GM19328 (cell line): ENCODE measurements around the gene GAL3ST2.
"Not testable (repeated sequence)": the region's sequence is repeated elsewhere in the genome, so short reads cannot be mapped to it uniquely, and the experiment has no call there.

Experiments used
- ATAC-seq: cut with Tn5 transposase; IDR thresholded peaks from one replicate; pipeline ENCODE4 v1.9.1; 2021; ENCODE audit warnings: mild to moderate bottlenecking, moderate library complexity; ENCODE audit not compliant: unreplicated experiment

GAL3ST2 gene

DNA sequence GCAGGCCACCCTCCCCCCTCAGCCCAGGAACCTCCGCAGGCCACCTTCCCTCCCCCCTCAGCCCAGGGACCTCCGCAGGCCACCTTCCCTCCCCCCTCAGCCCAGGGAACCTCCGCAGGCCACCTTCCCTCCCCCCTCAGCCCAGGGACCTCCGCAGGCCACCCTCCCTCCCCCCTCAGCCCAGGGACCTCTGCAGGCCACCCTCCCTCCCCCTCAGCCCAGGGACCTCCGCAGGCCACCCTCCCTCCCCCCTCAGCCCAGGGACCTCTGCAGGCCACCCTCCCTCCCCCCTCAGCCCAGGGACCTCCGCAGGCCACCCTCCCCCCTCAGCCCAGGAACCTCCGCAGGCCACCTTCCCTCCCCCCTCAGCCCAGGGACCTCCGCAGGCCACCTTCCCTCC is 29.6 kb downstream of the GAL3ST2 start:
- ATAC-seq = not testable (repeated sequence)

DNA sequence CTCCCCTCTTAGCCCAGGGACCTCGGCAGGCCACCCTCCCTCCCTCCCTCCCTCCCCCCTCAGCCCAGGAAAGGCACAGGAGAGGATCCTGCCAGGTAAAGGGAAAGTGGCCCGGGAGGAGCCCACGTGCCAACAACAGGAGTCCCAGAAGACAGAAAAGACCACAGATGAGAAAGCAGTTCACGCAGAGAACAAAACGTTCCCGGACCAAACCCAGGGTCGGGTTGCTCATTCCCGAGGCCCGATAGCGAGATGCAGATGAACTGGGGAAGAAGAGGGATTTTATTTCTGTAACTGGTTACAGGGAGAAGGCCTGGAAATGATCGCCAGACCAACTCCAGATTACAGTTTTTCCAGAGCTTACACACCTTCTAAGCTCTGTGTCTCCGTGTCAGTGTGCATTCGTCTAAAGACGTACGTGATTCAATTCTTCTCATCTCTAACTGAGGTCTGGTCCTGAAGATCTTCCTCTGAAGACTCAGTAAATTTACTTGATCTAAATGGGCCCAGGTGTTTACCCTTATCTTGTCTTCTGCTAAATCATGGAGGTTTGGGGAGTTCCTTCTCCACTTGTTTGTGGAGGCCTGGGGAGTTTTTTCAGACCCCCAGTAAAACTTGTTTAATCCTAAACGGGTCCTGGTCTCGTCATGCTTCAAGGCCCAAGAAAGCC is 31.6 kb downstream of the GAL3ST2 start:
- ATAC-seq = no peak

DNA sequence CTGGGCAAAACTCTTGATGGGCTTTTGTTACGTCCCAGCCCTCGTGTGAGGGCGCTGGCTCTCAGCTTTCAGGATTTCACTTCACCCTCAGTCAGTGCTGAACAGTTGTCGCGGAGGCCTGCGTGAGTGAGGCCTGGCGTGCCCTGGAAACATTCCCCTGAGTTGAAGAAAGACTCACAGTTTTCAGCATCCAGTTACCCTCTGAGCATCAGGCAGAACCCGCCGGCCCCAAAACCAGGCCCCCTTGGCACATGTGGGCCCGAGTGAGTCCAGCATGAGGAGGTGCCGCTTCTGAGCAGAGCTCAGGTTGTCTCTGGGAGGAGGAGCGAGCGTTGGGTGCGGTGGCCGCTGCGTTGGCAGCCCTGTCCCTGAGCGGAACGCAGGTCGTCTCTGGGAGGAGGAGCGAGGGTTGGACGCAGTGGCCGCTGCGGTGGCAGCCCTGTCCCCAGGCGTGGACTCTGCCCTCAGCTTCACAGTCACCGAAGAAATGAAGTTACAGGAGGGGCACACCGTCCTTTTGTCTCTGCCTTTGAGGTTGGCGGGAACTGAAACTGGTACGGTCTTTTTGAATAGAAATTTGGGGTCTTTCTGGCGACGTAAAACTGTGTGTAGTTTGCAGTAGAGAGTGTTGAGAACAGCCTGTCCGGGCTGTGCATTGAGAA is 32.2 kb downstream of the GAL3ST2 start, which contains the start of gene NEU4:
TSS of gene NEU4 (plus strand) at position 473 of the 662 bp plus-strand sequence. CDS start 5,292 bp downstream, outside the sequence.
- ATAC-seq = no peak

DNA sequence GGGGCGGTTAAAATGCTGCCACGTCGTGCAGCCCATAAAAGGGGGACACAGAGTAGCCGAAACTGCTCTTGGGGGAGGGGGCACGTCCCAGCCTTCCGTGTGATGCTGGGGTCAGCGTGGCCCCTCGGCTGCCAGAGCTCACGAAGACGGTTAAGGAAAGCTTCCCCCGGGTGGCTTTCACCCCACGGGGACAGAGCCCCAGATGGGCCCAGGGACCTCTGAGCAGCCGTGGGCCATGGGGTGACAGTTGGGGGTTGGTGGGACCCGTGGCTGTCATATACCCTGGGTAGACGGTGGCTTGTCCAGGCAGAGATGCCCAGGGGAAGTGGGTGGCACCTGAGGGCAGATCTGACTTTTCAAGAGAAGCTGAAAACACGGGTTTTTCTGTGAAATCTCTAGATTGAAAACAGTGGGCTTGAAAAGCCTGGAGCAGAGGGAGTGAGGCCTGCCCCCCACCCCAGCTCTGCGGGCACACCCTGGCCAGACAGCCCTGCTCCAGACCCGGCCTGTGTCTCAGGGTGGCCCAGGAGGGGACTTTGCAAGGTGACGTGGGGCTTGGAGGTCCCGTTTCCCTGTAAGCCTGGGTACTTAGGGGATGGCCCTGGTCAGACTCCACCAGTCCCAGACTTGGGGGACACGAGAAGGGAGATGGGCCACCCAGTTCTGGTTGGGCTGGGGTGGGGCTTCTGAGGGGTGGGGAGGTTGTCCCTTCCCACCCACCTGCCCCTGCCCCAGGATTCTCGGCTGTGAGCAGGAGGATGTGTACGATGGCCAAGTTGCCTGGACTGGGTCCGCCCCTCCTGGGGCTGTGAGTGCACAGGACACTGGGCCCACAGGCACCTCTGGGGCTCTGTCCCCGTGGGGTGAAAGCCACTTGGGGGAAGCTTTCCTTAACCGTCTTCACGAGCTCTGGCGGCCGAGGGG is 33.0 kb downstream of the GAL3ST2 start:
- ATAC-seq = no peak

DNA sequence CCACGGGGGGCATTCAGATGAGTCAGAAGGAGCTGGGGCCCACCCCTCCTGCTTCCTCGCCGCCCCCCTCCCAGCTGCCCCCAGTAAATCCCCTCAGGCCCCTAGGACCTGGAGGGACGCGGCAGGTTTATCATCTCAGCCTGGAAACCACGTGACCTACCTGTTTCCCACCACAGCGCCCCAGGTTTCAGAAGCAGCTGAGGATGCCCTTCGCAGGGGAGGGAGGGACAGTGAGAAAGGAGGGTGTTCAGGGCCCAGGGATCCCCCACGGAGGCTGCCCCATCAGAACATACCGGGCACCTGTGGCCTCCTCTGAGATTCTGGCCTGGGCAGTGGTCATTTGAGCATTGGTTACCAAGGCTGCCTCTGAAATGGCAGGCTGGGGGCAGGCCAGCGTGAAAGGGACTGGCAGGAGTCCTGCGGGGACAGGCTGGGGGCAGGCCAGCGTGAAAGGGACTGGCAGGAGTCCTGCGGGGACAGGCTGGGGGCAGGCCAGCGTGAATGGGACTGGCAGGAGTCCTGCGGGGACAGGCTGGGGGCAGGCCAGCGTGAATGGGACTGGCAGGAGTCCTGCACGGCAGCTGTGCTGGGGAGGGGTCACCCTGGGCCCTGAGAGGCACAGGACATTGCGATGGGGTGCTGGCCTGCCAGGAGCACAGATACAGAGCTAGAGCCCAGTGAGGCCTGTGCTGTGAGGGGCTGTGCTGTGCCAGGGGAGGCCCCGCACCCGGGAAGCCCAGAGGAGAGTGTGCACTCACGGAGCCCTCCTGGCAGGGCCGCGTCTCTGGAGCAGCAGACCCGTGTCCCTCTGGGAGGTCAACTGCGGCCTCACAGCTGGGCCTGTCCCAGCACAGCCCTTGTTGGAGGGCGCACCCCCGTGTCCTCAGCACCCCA is 33.9 kb downstream of the GAL3ST2 start:
- no peak for ATAC-seq

DNA sequence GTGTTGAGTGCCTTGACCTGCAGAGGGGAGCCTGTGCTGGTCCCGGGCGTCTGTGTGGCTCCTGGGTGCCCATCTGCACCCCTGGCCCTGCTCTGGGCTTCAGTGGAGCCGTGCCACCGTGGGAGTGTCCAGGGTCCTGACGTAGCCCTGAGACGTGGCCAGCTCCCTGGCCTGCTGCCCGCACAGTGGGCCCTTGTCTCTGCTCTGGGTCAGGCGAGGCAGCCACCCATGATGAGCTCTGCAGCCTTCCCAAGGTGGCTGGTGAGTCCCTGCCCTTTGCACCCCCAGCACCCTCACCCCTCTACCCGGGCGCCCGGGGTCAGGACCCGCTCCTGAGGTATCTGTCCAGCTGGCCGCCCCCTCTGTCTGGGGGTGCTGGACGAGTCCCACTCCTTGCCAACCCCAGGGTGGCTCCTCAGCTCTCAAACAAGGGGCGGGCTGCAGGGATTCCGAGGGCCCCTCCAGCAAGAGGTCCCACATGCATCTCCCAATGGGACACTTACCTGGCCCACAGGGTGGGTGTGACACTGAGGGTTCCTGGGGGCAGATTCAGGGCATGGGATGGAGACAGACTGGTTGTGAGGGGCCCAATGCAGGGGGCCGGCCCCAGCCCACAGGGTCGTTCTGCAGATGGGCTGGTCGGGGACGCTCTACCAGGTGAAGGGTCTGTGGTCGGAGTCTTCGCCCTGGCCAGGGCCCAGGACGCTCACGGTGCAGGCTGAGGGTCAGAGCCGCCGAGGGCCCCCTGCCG is 34.8 kb downstream of the GAL3ST2 start:
- no peak for ATAC-seq

DNA sequence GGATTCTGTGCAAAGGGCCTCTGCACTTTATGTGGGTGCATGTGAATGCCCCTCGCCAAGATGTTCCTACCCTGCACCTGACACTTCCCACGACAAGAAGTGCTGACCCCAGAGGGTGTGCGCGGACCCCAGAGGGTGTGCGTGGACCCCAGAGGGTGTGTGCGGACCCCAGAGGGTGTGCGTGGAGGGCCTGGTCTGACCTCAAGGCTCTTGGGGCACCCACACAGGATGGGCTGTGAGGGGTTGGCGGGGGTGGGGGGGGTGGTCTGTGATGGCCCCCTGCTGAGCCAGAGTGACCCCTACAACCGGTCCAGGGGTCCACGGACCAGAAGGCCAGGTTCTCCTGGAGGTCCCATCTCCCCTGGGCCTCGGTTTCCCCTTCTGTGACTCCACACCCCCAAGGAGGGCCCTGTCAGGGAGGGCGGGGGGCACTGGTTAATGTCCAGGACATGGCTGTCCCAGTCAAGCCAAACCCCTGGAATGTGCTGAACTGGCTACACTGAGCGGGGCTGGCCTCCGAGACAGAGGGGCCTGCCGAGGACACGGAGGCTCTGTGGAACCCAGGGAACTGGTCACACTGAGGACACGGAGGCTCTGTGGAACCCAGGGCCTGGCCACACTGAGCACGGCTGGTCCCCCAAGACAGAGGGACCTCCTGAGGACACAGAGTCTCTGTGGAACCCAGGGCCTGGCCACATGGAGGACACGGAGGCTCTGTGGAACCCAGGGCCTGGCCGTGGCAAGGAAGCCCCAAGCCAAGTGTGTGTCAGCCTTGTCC is 35.5 kb downstream of the GAL3ST2 start:
- ATAC-seq = no peak

DNA sequence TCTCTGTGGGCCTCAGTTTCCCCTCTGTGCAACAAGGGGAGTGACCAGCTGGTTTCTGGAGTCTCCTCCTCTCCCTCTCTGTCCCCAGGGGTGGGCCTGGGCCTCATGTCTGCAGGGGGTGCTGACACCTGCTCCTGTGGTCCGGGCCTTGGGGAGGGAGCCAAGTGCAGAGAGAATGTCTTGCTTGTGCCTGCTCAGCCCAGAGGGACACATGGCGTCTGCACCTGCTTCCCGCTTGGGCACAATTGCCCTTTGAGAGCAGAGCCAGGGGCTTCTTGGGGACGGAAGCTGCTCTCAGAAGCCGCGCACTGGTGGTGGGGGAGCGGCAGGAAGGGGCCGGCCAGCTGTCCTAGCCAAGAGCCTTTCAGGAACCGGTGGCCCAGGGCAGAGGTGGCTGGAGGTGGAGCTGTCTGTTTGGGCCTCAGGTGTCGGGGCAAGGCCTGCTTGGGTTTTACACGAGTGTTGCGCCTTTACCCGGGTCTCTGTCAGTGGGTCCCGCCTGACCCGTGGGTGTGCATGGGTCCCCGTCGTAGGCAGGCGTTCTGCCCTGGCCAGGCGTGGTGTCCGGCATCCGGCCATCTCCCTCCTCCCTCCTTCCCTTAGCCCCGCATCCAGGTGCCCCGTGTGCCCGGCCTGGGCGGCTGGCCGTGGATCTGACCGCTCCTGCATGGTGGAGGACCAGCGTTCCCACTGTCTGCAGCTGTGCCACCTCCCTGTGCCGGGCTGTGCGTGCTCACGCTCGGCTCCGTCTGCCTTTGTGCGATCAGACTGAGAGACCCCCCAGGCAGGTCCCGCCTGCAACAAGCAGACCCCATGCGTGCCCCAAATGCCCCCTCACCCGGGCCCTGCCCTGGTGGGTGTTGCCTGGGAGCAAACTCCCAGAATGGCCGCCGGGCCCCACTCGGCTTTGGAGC is 36.4 kb downstream of the GAL3ST2 start:
- no peak for ATAC-seq

DNA sequence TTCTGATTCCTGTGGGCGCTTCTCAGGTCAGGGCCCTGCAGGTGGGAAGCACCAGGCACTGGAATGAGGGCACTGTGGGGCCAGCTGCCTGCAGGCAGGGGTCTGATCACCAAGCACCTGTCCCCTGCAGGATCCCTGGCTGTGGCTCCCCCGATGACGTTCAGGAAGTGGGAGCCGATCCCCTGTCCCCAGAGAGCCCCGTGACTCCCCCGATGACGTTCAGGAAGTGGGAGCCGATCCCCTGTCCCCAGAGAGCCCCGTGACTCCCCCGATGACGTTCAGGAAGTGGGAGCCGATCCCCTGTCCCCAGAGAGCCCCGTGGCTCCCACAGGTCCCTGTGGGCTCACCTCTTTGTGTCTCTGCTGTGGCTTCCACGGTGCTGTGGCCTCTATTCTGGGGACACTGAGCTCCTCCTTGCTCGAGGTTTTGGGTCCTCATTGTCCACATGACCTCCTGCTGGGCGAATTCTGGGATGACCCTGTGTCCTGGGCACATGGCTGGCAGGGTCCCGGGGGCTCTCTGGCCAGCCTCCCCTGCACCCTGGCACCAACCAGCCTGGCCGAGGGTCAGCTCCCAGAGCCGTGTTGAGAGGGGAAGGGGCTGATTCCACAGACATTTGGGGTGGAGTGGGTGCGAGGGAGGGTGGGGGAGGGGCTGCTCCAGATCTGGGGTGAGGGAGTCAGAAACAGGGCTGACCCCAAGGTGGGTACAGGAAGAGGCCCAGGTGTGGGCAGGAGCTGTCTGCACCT is 37.2 kb downstream of the GAL3ST2 start:
- no peak for ATAC-seq

DNA sequence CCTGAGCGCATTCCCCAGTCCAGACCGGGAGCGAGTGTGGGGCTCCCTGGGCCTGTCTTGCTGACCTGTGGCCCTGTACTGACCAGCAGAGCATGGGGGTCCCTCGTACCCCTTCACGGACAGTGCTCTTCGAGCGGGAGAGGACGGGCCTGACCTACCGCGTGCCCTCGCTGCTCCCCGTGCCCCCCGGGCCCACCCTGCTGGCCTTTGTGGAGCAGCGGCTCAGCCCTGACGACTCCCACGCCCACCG is 37.7 kb downstream of the GAL3ST2 start:
- ATAC-seq = no peak

DNA sequence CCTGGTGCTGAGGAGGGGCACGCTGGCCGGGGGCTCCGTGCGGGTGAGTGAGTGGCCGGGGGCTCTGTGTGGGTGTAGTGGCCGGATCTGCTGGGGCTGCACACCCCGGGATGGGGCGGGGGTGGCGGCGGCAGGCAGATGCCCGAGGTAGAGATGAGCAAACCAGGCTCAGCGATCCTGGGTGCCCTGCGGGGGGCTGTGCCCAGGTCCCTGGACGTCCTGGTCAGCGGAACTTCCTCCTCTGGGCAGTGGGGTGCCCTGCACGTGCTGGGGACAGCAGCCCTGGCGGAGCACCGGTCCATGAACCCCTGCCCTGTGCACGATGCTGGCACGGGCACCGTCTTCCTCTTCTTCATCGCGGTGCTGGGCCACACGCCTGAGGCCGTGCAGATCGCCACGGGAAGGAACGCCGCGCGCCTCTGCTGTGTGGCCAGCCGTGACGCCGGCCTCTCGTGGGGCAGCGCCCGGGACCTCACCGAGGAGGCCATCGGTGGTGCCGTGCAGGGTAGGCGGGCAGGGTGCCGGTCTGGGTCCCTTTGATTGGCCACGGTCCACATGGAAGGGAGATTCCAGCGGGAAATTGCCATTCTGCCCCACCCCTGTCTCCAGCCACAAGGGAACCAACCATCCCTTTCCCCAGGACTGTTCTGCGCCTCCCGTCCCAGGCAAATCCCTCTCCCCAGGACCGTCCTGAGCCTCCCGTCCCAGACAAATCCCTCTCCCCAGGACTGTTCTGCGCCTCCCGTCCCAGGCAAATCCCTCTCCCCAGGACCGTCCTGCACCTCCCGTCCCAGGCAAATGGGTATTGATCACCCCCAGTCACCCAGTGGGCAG is 38.2 kb downstream of the GAL3ST2 start:
- no peak for ATAC-seq

DNA sequence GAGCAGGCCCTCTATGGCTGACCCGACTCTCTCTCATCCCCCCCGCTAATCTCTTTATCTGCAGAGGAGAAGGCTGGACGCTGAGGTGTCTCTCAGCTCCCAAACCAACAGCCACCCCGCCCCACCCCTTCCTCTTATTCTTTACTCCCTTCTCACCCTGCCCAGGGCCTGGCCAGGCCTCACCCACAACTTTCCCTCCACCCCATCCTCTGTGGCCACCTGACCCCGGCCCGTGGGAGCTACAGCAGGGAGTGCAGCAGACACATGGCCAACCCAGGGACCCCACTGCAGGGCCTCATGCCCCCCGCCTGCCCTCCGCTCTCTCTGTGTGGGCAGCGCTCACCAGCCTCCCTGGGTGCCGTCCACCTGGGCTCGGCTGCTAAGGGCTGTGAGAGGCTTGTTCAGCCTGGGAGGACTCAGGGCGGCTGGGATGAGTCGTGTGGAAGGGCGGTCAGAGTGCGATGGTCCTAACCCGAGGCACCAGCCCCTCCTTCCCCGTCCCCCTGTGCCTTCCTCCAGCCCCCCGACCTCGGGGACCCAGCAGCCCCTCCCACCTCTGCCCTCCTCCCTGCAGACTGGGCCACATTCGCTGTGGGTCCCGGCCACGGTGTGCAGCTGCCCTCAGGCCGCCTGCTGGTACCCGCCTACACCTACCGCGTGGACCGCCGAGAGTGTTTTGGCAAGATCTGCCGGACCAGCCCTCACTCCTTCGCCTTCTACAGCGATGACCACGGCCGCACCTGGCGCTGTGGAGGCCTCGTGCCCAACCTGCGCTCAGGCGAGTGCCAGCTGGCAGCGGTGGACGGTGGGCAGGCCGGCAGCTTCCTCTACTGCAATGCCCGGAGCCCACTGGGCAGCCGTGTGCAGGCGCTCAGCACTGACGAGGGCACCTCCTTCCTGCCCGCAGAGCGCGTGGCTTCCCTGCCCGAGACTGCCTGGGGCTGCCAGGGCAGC is 39.1 kb downstream of the GAL3ST2 start:
- ATAC-seq = no peak

DNA sequence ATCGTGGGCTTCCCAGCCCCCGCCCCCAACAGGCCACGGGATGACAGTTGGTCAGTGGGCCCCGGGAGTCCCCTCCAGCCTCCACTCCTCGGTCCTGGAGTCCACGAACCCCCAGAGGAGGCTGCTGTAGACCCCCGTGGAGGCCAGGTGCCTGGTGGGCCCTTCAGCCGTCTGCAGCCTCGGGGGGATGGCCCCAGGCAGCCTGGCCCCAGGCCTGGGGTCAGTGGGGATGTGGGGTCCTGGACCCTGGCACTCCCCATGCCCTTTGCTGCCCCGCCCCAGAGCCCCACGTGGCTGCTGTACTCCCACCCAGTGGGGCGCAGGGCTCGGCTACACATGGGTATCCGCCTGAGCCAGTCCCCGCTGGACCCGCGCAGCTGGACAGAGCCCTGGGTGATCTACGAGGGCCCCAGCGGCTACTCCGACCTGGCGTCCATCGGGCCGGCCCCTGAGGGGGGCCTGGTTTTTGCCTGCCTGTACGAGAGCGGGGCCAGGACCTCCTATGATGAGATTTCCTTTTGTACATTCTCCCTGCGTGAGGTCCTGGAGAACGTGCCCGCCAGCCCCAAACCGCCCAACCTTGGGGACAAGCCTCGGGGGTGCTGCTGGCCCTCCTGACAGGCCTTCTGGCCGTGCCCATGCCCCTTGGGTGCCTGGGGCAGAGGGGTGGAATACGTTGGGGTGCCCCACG is 40.0 kb downstream of the GAL3ST2 start:
- no peak for ATAC-seq

DNA sequence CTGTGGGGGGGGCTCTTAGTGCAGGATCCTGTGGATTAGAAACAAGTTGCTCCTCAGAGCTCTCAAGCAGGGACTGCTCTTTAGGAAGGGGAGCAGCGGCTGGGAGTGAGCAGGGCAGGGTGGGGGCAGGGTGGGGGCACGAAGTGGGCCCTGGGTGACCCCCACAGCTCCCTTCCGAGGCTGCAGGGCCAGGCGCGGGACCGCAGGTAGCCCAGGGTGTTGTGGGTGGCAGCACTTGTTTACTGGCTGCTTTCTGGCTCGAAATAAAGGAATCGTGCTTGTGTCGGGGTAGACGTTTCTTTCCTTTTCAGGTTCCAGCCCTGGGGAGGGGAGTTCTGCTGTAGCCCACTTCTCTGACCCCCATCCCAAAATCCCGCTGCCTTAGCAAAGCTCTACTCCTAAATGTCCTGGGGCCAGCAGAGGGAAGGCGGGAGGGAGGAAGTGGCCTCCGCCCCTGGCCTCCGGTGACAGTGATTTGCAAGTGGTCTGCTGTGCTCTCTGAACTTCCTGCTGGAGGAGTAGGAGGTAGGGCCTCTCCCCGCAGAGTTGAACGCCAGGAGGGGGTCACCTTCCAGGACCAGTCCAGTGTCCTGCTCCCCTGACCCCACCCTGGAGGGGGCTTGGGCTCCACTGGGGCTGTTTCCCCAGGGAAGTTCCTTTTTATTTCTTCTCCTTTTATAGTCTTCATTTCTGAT is 40.7 kb downstream of the GAL3ST2 start:
- ATAC-seq = no peak
